ENCODE measurements around the gene RNASE7. TPM values are rescaled to one million over a fixed set of nuclear protein-coding genes. Genes with fewer than 3 reads are reported as not detected.

Gene RNASE7
- total RNA-seq, 1 donor from 2014 or later: not detected

- Mint-ChIP-seq H3K36me3 (ENCODE audit: low read depth) (peaks cover 1% of the 10 kb centered on the region), H3K4me3 (peak overlapping the region; percentile 77), H3K27me3 (peaks cover 69% of the 10 kb centered on the region), H3K27ac (no peak overlapping the region), H3K4me1 (peaks cover 33% of the 10 kb centered on the region), H3K9me3 (no peaks in the 10 kb centered on the region)
- intact Hi-C loops (cut with micrococcal nuclease): no loop called here
- no peak for DNase-seq
Measured at GRCh38 chr14:21072031-21072473, 29.9 kb downstream of the RNASE7 start.

- Mint-ChIP-seq H3K27me3 (peaks cover 61% of the 10 kb centered on the region), H3K9me3 (no peaks in the 10 kb centered on the region), H3K4me3 (peak overlapping the region; percentile 5), H3K27ac (no peak overlapping the region), H3K4me1 (peaks cover 33% of the 10 kb centered on the region), H3K36me3 (ENCODE audit: low read depth) (peaks cover 1% of the 10 kb centered on the region)
- intact Hi-C loops (cut with micrococcal nuclease): no loop called here
- no peak for DNase-seq
Measured at GRCh38 chr14:21072781-21073339, 30.7 kb downstream of the RNASE7 start.

GRCh38 chr14:21073921-21074320 lies 31.8 kb downstream of the RNASE7 start:
- peaks cover 52% of the 10 kb centered on the region for H3K27me3 Mint-ChIP-seq
- H3K4me3 Mint-ChIP-seq: no peak overlapping the region
- H3K27ac Mint-ChIP-seq: no peak overlapping the region
- no peak for DNase-seq
- no peaks in the 10 kb centered on the region for H3K9me3 Mint-ChIP-seq
- peaks cover 1% of the 10 kb centered on the region for H3K36me3 Mint-ChIP-seq (ENCODE audit: low read depth)
- H3K4me1 Mint-ChIP-seq: peaks cover 28% of the 10 kb centered on the region
- intact Hi-C loops (cut with micrococcal nuclease): no loop called here

GRCh38 chr14:21074398-21075272 lies 32.5 kb downstream of the RNASE7 start:
- no peak overlapping the region for H3K27ac Mint-ChIP-seq
- peaks cover 1% of the 10 kb centered on the region for H3K36me3 Mint-ChIP-seq (ENCODE audit: low read depth)
- no peak overlapping the region for H3K4me3 Mint-ChIP-seq
- peaks cover 21% of the 10 kb centered on the region for H3K4me1 Mint-ChIP-seq
- H3K9me3 Mint-ChIP-seq: no peaks in the 10 kb centered on the region
- DNase-seq: no peak
- intact Hi-C loops (cut with micrococcal nuclease): no loop called here
- peaks cover 48% of the 10 kb centered on the region for H3K27me3 Mint-ChIP-seq

GRCh38 chr14:21075719-21076437 lies 33.7 kb downstream of the RNASE7 start:
- intact Hi-C loops (cut with micrococcal nuclease): no loop called here
- Mint-ChIP-seq H3K27me3 (peaks cover 40% of the 10 kb centered on the region), H3K27ac (no peak overlapping the region), H3K9me3 (no peaks in the 10 kb centered on the region), H3K4me1 (peaks cover 14% of the 10 kb centered on the region), H3K36me3 (ENCODE audit: low read depth) (peaks cover under 1% of the 10 kb centered on the region), H3K4me3 (no peak overlapping the region)
- no peak for DNase-seq

- H3K4me3 Mint-ChIP-seq: no peak overlapping the region
- no peaks in the 10 kb centered on the region for H3K4me1 Mint-ChIP-seq
- H3K9me3 Mint-ChIP-seq: no peaks in the 10 kb centered on the region
- intact Hi-C loops (cut with micrococcal nuclease): no loop called here
- H3K27me3 Mint-ChIP-seq: peaks cover 22% of the 10 kb centered on the region
- no peak for DNase-seq
- H3K27ac Mint-ChIP-seq: no peak overlapping the region
- no peaks in the 10 kb centered on the region for H3K36me3 Mint-ChIP-seq (ENCODE audit: low read depth)
Measured at GRCh38 chr14:21077672-21078071, 35.5 kb downstream of the RNASE7 start.

- peaks cover 17% of the 10 kb centered on the region for H3K27me3 Mint-ChIP-seq
- no peak for DNase-seq
- no peaks in the 10 kb centered on the region for H3K4me1 Mint-ChIP-seq
- no peaks in the 10 kb centered on the region for H3K36me3 Mint-ChIP-seq (ENCODE audit: low read depth)
- H3K4me3 Mint-ChIP-seq: no peak overlapping the region
- intact Hi-C loops (cut with micrococcal nuclease): no loop called here
- no peaks in the 10 kb centered on the region for H3K9me3 Mint-ChIP-seq
- no peak overlapping the region for H3K27ac Mint-ChIP-seq
Measured at GRCh38 chr14:21078287-21078686, 36.1 kb downstream of the RNASE7 start.

- no peak for DNase-seq
- no peak overlapping the region for H3K27ac Mint-ChIP-seq
- no peak overlapping the region for H3K4me3 Mint-ChIP-seq
- no peaks in the 10 kb centered on the region for H3K4me1 Mint-ChIP-seq
- H3K27me3 Mint-ChIP-seq: peaks cover 12% of the 10 kb centered on the region
- no peaks in the 10 kb centered on the region for H3K36me3 Mint-ChIP-seq (ENCODE audit: low read depth)
- intact Hi-C loops (cut with micrococcal nuclease): no loop called here
- no peaks in the 10 kb centered on the region for H3K9me3 Mint-ChIP-seq
Measured at GRCh38 chr14:21078726-21079125, 36.6 kb downstream of the RNASE7 start.

GRCh38 chr14:21081521-21082142 lies 39.5 kb downstream of the RNASE7 start:
- Mint-ChIP-seq H3K4me3 (no peak overlapping the region), H3K4me1 (peaks cover 6% of the 10 kb centered on the region), H3K36me3 (ENCODE audit: low read depth) (no peaks in the 10 kb centered on the region), H3K27ac (no peak overlapping the region), H3K9me3 (no peaks in the 10 kb centered on the region), H3K27me3 (peaks cover 5% of the 10 kb centered on the region)
- intact Hi-C loops (cut with micrococcal nuclease): no loop called here
- no peak for DNase-seq

- no peak for DNase-seq
- Mint-ChIP-seq H3K4me3 (no peak overlapping the region), H3K9me3 (no peaks in the 10 kb centered on the region), H3K36me3 (ENCODE audit: low read depth) (no peaks in the 10 kb centered on the region), H3K27me3 (peaks cover 4% of the 10 kb centered on the region), H3K4me1 (peaks cover 20% of the 10 kb centered on the region), H3K27ac (no peak overlapping the region)
- intact Hi-C loops (cut with micrococcal nuclease): no loop called here
Measured at GRCh38 chr14:21083565-21084325, 41.6 kb downstream of the RNASE7 start.

- peaks cover 22% of the 10 kb centered on the region for H3K4me1 Mint-ChIP-seq
- H3K27me3 Mint-ChIP-seq: peaks cover 1% of the 10 kb centered on the region
- no peaks in the 10 kb centered on the region for H3K36me3 Mint-ChIP-seq (ENCODE audit: low read depth)
- no peak overlapping the region for H3K4me3 Mint-ChIP-seq
- H3K27ac Mint-ChIP-seq: no peak overlapping the region
- H3K9me3 Mint-ChIP-seq: no peaks in the 10 kb centered on the region
- intact Hi-C loops (cut with micrococcal nuclease): no loop called here
- no peak for DNase-seq
Measured at GRCh38 chr14:21084396-21084795, 42.2 kb downstream of the RNASE7 start.

GRCh38 chr14:21084998-21085853 lies 43.1 kb downstream of the RNASE7 start:
- peaks cover 22% of the 10 kb centered on the region for H3K4me1 Mint-ChIP-seq
- H3K27me3 Mint-ChIP-seq: no peaks in the 10 kb centered on the region
- no peak overlapping the region for H3K27ac Mint-ChIP-seq
- peak; percentile 55 for DNase-seq
- intact Hi-C loops (cut with micrococcal nuclease): no loop called here
- H3K4me3 Mint-ChIP-seq: no peak overlapping the region
- H3K36me3 Mint-ChIP-seq (ENCODE audit: low read depth): no peaks in the 10 kb centered on the region
- H3K9me3 Mint-ChIP-seq: no peaks in the 10 kb centered on the region
